Loucy (cell line): ENCODE results near the gene CELA1.

Experiments
- H2AFZ ChIP-seq: fragments of 200-600 bp; sonication (generic); 2 replicates; pipeline ENCODE4 v1.6.0; 2016; ENCODE audit warnings: antibody characterized with exemption, mild to moderate bottlenecking, low read length, moderate library complexity
- H3F3A ChIP-seq: fragments of 200-600 bp; 2 replicates; pipeline ENCODE4 v1.6.0; 2016; ENCODE audit warnings: antibody characterized with exemption, low read depth, mild to moderate bottlenecking
- H3K27me3 ChIP-seq: fragments of 200-600 bp; sonication (generic); 2 replicates; pipeline ENCODE4 v1.6.1; 2014; ENCODE audit warnings: low read length, mild to moderate bottlenecking; ENCODE audit not compliant: insufficient read depth, poor library complexity, severe bottlenecking
- H3K36me3 ChIP-seq: fragments of 200-600 bp; sonication (generic); 2 replicates; pipeline ENCODE4 v1.6.1; 2016; ENCODE audit warnings: low read length; ENCODE audit not compliant: insufficient read depth
- H3K4me1 ChIP-seq: fragments of 200-600 bp; sonication (generic); 2 replicates; pipeline ENCODE4 v1.5.1; 2014; ENCODE audit warnings: low read length, mild to moderate bottlenecking; ENCODE audit not compliant: insufficient read depth, poor library complexity, severe bottlenecking
- H3K4me2 ChIP-seq: fragments of 200-600 bp; sonication (generic); 2 replicates; pipeline ENCODE4 v1.6.0; 2014; ENCODE audit warnings: antibody characterized with exemption, low read length, low read depth, mild to moderate bottlenecking; ENCODE audit not compliant: poor library complexity, severe bottlenecking
- H3K4me3 ChIP-seq: fragments of 200-600 bp; sonication (generic); 2 replicates; pipeline ENCODE4 v1.5.1; 2014; ENCODE audit warnings: low read length, mild to moderate bottlenecking, mixed read lengths; ENCODE audit not compliant: poor library complexity, severe bottlenecking
- H3K79me2 ChIP-seq: fragments of 200-600 bp; sonication (generic); 2 replicates; pipeline ENCODE4 v1.6.1; 2014; ENCODE audit warnings: low read length; ENCODE audit not compliant: insufficient read depth
- H3K9ac ChIP-seq: fragments of 200-600 bp; sonication (generic); 2 replicates; pipeline ENCODE4 v1.6.0; 2014; ENCODE audit warnings: mild to moderate bottlenecking, low read depth, low read length, moderate library complexity; ENCODE audit not compliant: poor library complexity, severe bottlenecking
- H3K9me2 ChIP-seq: fragments of 200-600 bp; sonication (generic); replicated peaks from 2 replicates; pipeline ENCODE4 v1.6.1; 2016; ENCODE audit warnings: low read depth, low read length, mixed read lengths
- H3K9me3 ChIP-seq: fragments of 200-600 bp; sonication (generic); 2 replicates; pipeline ENCODE4 v1.6.1; 2014; ENCODE audit warnings: mild to moderate bottlenecking, antibody characterized with exemption, low read length, low read depth; ENCODE audit not compliant: insufficient read depth
- H4K20me1 ChIP-seq: fragments of 200-600 bp; sonication (generic); 2 replicates; pipeline ENCODE4 v1.6.0; 2014; ENCODE audit warnings: antibody characterized with exemption, low read length, mild to moderate bottlenecking; ENCODE audit not compliant: insufficient read depth, poor library complexity, severe bottlenecking
- EZH2phosphoT487 ChIP-seq: fragments of 200-600 bp; IDR thresholded peaks from 2 replicates; pipeline ENCODE4 v1.6.1; 2018; ENCODE audit warnings: antibody characterized with exemption, mild to moderate bottlenecking, moderate library complexity, borderline replicate concordance
- TF ChIP-seq, protein P1 (sequence below): fragments of 200-600 bp; sonication (generic); conservative IDR thresholded peaks from 2 replicates; pipeline ENCODE4 v1.5.1; 2014; ENCODE audit warnings: mild to moderate bottlenecking, antibody characterized with exemption, low read length

CELA1 gene

DNA sequence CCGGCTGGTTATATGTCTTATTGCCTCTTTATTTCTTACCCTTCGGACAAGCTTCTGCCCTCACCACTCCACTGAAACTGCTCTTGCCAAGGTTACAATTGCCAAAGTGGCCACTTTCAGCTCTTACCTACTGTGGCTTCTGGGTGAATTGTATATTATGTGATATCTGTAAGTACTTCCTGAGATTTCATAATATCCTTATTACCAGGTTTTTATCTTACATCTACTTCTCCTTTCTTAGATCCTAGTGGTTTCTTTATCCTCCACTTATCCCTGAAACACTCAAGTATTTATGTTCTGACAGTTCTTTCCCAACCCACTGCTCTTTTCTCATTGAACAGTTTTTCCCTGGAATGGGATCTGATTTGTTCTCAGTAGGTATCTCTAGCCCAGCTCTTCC is 10.5 kb downstream of the CELA1 start:
- no peak for TF ChIP-seq EZH2phosphoT487
- TF ChIP-seq, protein P1, sequence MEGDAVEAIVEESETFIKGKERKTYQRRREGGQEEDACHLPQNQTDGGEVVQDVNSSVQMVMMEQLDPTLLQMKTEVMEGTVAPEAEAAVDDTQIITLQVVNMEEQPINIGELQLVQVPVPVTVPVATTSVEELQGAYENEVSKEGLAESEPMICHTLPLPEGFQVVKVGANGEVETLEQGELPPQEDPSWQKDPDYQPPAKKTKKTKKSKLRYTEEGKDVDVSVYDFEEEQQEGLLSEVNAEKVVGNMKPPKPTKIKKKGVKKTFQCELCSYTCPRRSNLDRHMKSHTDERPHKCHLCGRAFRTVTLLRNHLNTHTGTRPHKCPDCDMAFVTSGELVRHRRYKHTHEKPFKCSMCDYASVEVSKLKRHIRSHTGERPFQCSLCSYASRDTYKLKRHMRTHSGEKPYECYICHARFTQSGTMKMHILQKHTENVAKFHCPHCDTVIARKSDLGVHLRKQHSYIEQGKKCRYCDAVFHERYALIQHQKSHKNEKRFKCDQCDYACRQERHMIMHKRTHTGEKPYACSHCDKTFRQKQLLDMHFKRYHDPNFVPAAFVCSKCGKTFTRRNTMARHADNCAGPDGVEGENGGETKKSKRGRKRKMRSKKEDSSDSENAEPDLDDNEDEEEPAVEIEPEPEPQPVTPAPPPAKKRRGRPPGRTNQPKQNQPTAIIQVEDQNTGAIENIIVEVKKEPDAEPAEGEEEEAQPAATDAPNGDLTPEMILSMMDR: no peak
- Histone ChIP-seq H3K36me3 (no peaks in the 10 kb centered on the region), H3F3A (no peaks in the 10 kb centered on the region; the same call in 1 of the 2 replicates), H3K9me3 (no peaks in the 10 kb centered on the region), H3K27me3 (no peaks in the 10 kb centered on the region), H3K4me2 (no peak overlapping the region), H4K20me1 (no peaks in the 10 kb centered on the region), H3K4me3 (no peak overlapping the region), H3K9ac (no peak overlapping the region), H3K79me2 (no peaks in the 10 kb centered on the region), H2AFZ (no peak overlapping the region), H3K4me1 (peaks cover under 1% of the 10 kb centered on the region), H3K9me2 (no peaks in the 10 kb centered on the region)

DNA sequence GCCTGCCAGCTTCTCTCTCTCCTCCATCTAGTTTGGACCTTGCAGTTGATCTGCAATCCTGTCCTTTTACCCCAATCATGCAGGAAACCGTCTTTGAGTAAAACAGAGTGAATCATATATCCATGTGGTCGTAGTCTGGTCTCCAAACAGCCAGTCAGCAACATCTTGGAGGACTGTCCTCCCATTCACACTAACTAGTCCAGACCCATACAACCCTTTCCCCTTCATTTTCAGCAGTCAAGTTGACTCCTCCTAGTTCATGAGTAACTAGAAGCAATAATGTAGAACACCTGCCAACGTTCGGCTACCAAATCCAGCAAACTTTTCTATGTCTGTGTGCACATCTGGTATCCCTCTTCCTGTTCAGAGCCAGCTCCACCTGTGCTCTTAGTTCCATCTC is 11.7 kb downstream of the CELA1 start:
- H3F3A ChIP-seq: no peaks in the 10 kb centered on the region; the same call in 1 of the 2 replicates
- H3K4me2 ChIP-seq: no peak overlapping the region
- H3K36me3 ChIP-seq: no peaks in the 10 kb centered on the region
- peaks cover 6% of the 10 kb centered on the region for H3K4me1 ChIP-seq
- H3K9me2 ChIP-seq: no peaks in the 10 kb centered on the region
- no peaks in the 10 kb centered on the region for H3K79me2 ChIP-seq
- no peak overlapping the region for H2AFZ ChIP-seq
- H3K9ac ChIP-seq: no peak overlapping the region
- H3K27me3 ChIP-seq: no peaks in the 10 kb centered on the region
- no peaks in the 10 kb centered on the region for H3K9me3 ChIP-seq
- TF ChIP-seq, protein P1: no peak
- TF ChIP-seq EZH2phosphoT487: no peak
- no peak overlapping the region for H3K4me3 ChIP-seq
- no peaks in the 10 kb centered on the region for H4K20me1 ChIP-seq

DNA sequence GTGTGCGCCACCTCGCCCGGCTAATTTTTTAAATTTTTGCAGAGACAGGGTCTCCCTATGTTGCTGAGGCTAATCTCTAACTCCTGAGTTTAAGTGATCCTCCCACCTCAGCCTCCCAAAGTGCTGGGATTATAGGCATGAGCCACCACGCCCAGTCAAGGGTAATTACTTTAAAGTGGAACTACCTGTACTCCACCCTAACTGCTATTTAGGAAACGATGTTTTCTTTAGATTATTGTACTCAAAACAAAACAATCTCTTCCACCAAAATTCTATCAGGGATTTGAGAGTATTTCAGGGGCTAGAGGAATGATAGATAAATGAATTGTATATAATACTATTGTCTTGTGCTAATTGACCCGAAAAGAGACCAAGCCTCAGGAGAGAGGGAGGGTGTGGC is 12.9 kb downstream of the CELA1 start:
- Histone ChIP-seq H2AFZ (no peak overlapping the region), H4K20me1 (no peaks in the 10 kb centered on the region), H3K4me1 (peaks cover 19% of the 10 kb centered on the region), H3K9me3 (no peaks in the 10 kb centered on the region), H3K79me2 (no peaks in the 10 kb centered on the region), H3K27me3 (no peaks in the 10 kb centered on the region), H3K4me3 (no peak overlapping the region), H3F3A (no peaks in the 10 kb centered on the region; the same call in 1 of the 2 replicates), H3K36me3 (no peaks in the 10 kb centered on the region), H3K4me2 (no peak overlapping the region), H3K9me2 (no peaks in the 10 kb centered on the region), H3K9ac (no peak overlapping the region)
- TF ChIP-seq, protein P1: no peak
- TF ChIP-seq EZH2phosphoT487: no peak
